NCI-H146 treated with DMSO at 0.1 percent for 48 hours (cell line): ENCODE data around the gene PRDM12.

ENCODE experiments used
- DNase-seq: peaks from one replicate; lab custom pipeline; 2025; ENCODE audit not compliant: unreplicated experiment; lab: John Stamatoyannopoulos, UW

The PRDM12 gene

DNA sequence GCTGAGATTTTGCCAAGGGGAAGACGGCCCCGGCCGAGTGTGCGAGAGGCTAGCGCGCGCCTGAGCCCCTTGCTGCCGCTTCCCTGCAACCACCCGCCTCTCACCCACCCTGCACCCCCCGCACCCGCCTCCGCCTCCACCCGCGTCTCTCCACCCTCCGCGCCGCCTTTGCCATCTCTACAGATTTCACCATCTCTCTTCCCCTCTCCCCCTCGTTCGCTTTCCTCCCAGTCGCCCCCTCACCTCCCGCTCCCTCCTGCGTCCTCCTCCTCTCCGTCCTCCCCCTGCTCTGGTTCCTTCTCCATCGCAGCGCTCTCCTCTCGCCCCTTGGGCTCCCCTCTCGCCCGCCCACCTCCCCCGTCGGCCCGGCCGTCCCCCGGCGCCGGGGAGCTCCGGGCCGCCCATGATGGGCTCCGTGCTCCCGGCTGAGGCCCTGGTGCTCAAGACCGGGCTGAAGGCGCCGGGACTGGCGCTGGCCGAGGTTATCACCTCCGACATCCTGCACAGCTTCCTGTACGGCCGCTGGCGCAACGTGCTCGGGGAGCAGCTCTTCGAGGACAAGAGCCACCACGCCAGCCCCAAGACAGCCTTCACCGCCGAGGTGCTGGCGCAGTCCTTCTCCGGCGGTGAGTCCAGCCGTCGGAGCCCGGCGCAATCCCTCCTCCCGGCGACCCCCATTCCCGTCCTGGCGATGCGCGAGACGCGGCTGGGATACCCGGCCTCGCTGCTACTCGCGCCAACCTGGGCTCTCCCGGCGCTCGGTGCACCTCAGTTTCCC lies at the start of gene PRDM12:
Gene PRDM12, plus strand, starts transcription at position 344 of the 778 bp plus-strand sequence. Its CDS starts 60 bp downstream, at position 404.
- DNase-seq, result no peak

DNA sequence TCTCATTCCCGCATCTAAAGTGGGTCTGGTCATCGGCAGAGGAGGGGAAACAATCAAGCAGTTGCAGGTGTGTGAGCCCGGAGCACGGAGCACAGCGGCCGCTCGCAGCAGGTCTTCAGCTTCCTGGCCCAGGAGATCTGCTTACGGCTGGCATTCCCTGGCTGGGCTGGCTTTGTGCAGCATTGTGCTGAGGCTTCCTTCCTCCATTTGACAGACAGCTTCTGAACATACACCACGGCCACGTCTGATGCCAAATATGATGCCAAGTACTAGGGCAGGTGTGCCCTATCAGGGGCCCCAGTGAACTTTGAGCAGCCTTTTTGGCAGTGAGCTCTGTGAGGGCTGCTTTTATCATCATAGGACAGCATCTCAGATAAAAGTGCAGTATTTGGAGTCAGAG lies 47.9 kb upstream of the PRDM12 start:
- no peak for DNase-seq

DNA sequence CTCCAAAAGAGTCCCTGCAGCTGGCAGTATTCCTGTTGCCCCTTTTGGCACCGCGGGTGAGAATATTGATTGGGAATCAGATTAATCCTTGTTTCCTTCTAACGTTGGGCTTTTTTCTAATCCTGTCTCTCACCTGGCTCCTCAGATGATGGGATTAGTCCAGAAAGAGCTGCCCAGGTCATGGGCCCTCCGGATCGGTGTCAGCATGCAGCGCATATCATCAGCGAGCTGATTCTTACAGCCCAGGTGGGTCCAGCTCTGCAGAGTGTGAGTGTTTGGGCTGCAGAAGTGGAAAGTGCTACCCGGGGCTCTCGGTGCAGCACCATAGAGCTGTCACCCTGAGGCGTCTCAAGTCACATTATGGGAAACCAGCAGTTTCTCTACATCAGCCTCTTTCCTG lies 40.9 kb upstream of the PRDM12 start:
- DNase-seq, result no peak

DNA sequence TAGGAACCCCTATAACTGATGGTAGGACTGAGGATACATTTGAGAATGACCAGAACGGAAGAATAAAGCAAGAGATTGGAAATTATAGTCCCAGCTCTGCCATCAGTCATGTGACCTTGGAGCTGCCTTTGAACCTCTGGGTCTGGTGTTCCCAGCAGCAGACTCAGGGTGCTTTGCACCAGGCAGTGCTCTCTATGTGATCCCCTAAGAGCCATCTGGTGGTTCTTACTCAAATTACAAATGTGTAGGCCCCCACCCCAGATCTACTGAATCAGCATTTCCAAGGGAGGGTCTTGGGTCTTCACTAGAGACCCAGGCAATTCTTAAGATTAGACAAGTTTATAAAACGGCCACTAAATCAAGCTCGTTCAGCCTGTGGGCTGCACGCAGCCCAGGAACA lies 40.2 kb upstream of the PRDM12 start:
- no peak for DNase-seq

DNA sequence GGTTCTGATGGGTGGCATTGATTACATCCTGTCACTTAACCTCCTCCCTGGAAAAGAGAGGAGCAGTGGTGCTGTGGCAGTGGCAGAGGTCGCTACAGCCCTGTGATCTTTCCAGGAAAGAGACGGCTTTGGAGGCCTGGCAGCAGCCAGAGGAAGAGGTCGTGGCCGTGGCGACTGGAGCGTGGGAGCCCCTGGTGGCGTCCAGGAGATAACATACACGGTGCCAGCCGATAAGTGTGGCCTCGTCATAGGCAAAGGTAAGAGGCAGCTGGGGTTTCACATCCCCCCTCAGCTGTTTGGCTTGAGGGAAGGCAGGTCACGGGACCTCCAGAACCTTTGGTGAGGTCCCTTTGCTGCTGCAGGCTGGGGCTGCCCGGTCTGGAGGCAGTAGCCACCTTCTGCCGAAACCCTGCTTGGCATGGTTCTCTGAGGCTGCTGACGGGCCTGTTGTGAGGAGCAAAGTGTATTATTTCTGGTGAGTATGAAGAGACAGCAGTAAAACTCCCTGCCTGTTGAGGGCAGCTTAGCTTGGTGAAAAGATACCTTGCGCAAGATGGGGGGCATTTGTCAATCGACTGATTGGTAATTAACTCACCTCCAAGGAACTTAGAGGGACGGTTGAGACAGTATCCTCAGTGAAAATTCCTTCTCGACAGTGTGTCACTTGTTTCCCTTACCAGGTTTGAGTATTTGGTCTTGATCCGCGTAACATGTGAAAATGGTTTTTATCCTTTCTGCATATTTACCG lies 38.0 kb upstream of the PRDM12 start:
- DNase-seq, result no peak

DNA sequence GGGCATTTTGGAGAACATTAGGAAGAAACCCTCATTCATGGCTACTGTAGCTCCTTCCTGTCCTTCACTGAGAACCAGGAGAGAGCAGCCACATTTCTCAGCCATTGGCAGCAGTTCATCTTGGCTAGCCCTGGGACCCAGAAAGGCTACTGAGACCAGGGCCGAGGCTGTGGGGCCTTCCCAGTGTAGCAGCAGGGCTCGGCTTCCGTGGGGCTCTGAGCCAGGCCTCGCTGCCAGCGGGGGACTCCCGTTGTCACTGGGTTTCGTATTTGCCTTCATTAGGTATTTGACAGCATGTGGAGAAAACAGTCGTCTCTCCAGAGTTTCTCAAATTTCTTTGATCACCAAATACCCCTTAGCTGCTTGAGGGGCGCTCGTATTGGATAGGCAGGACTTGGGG lies 37.3 kb upstream of the PRDM12 start:
- DNase-seq, result no peak

DNA sequence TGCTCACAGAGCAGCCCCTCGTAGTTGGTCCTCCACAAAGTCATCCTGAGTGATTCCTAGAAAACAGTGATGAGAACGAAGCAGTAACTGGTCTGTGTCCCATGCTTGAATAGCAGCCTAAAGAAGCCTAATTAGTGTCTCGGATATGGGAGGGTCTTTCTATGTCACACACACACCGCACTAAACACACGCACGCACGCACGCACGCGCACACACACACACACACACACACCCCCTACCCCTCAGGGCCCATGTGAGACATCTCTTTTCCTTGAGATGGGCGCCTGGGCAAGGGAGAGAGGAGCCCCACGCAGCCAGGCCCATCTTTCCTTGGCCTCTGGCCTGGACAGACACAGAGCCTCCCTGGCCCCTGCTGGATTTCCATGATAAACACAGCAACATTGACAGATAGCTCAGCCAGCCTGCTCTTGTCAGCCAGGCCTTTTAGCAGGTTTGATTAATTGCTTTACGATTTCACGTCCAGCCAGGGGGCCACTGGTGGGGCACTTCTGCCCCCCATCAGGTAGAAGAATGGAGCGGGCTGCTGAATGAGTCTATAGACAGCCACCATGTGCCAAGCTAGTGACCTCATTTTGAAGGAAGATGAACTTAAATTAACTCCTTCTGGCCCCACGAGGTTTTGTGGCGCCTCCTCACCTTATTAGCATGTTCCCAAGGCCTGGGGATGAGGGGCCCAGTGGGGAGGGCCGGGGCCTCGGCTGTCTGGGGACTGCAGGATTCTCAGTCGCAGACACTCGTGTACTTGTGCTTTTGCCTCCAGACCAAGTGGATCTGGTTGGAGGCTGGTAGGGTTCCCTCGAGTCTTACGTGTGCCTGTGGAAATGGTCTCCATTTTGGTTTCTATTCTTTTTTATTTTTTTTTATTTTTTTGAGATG lies 36.2 kb upstream of the PRDM12 start:
- no peak for DNase-seq

DNA sequence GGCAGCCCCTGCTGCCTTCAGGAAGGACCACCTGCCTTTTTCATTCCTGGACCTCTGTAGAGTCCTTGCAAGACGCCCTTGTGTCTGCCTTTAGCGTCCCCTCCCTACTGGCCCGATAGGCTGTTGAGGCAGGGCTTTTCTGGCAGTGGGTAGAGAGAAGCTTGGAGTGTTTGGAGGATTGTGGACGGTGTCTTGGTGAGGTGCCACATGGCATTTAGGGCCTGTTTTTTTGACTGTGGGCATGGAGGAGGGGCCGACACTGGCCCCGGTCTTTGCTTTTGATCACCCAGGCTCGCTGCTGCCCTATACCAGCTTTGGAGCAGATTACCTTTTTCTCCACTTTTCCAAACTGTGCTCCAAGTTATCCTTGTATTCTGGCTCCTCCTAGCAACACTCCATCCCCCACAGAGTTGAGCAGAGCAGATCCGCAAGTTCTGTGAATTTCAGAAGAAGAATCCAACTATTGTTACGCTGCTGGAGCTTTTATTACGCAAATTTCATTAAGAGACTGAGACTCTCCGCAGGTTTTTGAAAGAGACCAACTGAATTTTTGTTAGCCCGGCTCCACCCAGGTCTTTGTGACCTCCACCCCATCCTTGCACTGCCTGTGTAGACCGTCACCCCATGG lies 34.8 kb upstream of the PRDM12 start:
- no peak for DNase-seq

DNA sequence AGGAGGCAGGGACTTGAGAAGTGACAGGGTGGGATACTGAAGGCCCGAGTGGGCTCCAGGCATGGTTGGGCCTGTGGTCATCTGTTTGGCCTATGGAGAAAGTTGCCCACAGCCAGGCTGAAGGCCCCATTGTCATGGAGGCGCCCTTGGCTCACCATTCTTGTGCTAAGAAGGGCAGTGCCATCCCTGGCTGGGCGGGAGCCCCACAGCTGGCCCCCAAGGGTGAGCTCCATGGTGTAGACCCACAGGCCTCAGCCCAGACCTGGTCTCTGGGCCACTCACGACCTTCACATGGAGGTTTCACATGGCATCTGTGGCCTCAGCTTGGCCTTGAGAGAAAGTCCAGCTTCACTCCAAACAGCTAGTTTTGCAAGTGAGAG lies 34.3 kb upstream of the PRDM12 start:
- no peak for DNase-seq

DNA sequence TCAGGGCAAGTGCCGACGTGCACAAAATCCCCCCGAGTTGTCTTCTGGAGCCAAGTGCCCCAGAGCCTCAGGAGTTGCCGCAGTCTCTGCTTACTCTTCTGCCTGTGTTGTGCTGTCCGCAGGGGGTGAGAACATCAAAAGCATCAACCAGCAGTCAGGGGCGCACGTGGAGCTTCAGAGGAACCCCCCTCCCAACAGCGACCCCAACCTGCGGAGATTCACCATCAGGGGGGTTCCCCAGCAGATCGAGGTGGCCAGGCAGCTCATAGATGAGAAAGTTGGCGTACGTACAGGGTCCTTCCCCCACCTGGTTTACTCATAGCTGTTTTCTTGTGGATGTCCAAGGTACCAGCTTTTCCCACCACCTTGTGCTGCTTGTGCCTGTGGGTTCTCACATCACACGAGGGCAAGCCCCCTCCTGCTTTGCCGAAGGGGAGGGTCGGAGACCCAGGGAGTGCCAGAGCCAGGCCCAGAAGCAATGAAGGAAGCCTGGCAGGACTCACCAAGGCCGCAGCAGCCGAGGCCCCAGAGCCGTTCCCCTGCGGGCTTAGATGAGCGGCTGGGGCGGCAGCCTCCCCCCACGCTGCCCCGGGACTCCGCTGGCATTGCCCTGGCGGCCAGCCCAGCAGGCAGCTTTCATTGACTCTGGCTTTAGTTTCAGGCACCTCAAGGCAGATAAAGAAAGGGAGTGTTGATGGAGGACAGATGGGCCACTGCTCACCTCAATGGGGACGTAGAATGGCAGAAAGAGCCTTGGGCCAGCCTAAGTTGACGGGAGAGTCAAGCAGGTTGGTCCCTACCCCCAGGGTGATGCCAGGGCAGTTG lies 33.7 kb upstream of the PRDM12 start:
- no peak for DNase-seq

DNA sequence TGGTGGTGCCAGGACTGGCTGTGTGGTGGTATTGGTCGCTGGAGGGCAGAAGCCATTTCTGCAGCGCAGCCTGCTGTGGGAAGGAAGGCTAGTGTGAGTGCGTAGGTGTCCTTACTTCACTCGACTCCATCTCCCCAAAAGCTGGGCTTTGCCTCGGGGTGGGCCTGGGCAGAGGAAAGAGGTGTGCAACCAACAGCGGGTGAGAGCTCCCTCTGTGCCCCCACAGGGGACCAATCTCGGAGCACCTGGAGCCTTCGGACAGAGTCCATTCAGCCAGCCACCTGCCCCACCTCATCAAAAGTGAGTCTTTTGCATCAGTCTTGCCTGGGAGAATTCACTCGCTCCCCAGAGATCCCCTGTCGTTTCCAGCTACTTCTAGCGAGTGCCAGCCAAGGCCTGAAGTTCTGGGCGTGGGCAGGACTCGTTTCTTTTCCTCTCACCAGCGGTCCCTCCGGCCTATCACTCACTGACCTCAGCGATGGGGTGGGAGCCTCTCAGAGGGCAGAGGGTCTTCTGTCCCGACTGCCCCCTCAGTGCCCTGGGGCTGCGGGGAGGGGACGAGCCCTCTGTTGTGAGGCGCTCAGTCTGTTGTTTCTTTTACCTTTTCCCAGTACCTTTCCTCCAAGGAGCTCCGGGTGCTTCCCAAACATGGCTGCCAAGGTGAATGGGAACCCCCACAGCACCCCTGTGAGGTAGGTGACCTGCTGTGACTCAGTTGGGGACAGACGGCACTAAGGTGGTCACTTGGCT lies 32.9 kb upstream of the PRDM12 start:
- DNase-seq, result no peak

DNA sequence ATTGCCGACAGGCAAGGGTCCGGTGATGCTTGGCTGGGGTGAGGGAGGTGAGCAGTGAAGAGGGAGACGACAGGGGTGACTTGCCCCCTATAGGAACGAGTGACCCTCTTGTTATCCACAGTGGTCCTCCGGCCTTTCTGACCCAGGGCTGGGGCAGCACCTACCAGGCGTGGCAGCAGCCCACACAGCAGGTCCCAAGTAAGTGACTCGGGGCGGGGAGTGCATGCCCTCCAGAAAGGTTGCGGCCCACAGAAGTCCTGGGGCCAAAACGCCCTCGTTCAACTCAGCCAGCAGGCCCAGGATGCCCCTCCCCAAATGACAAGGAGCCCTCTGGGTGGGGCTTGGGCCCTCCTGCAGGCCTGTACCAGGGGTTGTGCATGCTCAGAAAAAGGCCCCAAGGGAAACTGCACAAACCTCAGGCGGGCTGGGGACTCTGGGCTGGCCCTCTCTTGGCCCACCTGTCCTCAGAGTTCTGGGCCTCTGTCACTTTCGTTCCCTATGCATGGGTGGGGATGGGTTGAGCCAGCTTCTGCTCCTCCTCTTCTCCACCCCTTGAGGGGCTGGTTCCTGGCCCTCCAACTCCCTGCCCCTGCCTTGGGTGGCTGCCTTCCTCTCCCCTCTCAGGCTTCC lies 32.2 kb upstream of the PRDM12 start:
- DNase-seq, result no peak

DNA sequence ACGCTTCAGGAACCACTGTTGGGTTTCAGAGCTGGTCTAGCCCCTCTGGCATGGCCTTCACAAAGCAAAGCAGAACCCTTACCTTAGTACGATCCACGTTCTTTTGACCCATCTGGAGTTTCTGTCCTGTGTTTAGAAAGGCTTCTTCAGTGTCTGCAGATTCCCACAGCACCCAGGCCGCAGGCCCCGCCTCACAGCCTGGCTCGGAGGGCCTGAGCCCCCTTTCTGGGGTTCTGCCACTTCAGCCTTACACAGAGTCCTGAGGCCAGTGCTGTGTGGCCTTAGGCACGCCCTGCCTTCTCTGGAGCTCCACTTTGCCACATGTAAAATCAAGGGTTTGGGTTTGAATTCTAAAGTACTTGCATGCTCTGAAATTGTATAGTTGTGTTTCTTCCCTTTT lies 31.6 kb upstream of the PRDM12 start:
- no peak for DNase-seq

DNA sequence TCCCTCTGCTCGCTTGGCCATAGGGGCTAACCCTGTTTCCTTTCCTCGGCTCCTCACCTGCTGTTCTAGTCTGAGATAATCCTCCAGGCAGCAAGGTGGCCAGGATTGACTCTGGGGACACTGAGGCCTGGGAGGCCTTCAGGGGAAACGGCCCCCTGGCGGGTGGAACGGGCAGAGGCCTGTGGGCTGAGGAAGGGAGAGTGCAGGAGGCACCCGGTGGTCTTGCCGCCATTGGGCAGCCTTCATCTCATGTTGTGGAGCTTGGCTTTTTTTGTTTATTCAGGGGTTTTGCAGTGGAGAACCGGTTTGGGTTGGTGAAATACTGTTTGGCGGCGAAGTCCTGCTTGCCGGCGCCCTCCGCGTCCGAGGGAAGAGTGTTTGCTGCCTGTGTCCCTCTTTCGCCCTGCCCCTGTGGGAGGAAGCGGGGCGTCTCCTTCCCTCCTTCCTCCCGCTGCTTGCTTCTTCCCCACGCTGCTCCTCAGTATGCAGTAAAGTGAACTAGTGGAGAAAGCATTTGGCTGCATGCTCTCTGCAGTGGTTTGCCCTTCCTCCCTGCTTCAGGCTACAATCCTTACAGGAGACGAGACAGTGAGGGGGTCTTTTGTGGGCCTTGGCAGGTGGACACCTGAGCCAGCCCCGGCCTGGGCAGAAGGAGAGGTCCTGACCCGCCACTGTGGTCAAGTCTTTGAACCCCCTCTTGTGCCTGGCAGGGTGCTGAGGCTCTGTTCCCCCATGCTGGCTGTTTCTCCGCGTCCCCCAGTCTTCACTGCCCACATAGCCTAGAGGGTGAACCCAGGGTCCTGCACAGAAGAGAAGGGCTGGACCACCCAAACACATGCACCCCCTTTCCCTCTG lies 30.8 kb upstream of the PRDM12 start:
- no peak for DNase-seq

DNA sequence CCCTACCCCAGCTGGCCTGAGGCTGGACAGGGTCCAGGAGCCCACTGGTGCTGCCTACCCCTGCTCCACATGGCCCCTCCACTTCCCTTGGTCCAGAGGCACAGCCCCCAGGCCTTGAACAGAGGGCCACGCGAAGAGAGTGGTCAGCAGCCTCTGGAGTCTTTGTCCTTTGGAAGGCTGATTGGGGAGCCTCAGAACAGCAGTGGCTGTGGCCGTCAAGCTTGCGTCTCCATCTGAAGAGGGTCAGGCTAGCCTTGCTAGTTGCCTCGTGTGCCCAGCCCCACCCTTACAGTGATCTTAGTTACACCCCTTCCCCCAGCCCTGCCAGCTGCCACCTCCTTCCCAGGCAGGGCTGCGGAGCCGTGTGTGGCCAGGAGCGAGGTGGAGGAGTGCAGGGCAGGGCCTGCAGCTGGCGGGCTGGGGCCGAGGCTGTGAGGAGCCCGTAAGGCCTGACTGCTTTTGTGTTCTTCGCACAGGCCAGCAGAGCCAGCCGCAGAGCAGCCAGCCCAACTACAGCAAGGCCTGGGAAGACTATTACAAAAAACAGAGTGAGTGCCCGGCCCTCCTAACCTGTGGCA lies 30.1 kb upstream of the PRDM12 start:
- no peak for DNase-seq

DNA sequence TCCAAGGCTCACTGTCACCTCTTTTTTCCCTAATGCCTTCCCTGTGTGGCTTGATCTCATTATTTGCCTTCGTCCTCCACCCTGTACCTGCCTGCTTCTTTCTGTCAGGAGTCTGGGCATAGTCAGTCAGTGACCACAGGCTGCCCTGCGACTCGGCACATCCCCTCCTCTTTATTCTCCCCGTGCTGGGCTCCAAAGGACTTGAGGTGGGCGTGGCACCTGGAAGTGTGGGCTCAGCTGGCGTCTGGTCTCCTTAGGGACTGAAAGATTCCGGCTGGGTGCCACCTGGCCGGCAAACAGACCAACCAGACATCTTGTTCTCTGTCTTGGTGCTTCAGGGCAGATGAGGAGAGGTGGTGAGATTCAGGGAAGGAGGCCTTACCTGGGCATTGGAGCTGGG lies 29.6 kb upstream of the PRDM12 start:
- no peak for DNase-seq

DNA sequence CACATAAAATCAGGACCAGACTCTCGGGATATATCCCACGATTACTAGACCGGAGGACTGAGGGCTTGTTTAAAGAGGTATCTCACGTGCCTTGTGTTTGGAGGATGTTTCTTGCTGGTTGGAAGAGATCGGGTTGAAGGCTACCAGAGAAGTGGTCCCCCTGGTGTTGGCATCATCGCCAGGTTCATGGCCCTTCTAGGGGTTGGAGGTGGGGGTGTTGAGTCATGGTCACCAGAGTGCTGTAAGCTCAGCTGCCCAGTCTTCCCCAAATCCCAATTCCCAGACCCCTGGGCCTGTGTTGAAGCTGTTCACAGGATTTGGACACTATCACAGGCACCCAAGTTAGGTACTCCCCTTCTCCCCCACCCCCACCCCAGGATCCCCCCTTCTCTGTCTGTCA lies 29.1 kb upstream of the PRDM12 start:
- no peak for DNase-seq
